Erythroblast (primary cell): ENCODE measurements around the gene ZMAT3.
"Not testable (repeated sequence)": the region's sequence is repeated elsewhere in the genome, so short reads cannot be mapped to it uniquely, and the experiment has no call there.

Experiments used
- DNase-seq, 2 experiments: peaks; one replicate each; lab custom pipeline; 2025; lab: John Stamatoyannopoulos, UW
- GATA1 ChIP-seq: IDR thresholded peaks from 2 replicates; pipeline ENCODE4 v1.6.1; 2011; ENCODE audit warnings: low read depth, mild to moderate bottlenecking, control low read depth, low read length, moderate library complexity
- POLR2A ChIP-seq: IDR thresholded peaks from 2 replicates; pipeline ENCODE4 v1.6.1; 2011; ENCODE audit warnings: mild to moderate bottlenecking, low read length

Gene ZMAT3

GRCh38 chr3:179071323-179072099, at the start of gene ZMAT3:
ZMAT3 (minus strand) TSS chr3:179071809; CDS start chr3:179067752, 4,057 bp downstream.
- peak; percentile 81 to 86 for DNase-seq
- TF ChIP-seq GATA1 = no peak
- TF ChIP-seq POLR2A = peak; percentile 84

GRCh38 chr3:179116816-179117215, 45.2 kb upstream of the ZMAT3 start:
- TF ChIP-seq GATA1 (no peak), POLR2A (no peak)
- DNase-seq = no peak

GRCh38 chr3:179115444-179115843, 43.8 kb upstream of the ZMAT3 start:
- not testable (repeated sequence) for DNase-seq

GRCh38 chr3:179113903-179114302, 42.3 kb upstream of the ZMAT3 start:
- TF ChIP-seq POLR2A (no peak), GATA1 (no peak)
- no peak for DNase-seq

- DNase-seq = no peak
- TF ChIP-seq GATA1 (no peak), POLR2A (no peak)
Observed at GRCh38 chr3:179108086-179108485, 36.5 kb upstream of the ZMAT3 start.

GRCh38 chr3:179107617-179108016, 36.0 kb upstream of the ZMAT3 start:
- TF ChIP-seq GATA1 (no peak), POLR2A (no peak)
- no peak for DNase-seq

- TF ChIP-seq GATA1 (no peak), POLR2A (no peak)
- no peak for DNase-seq
Observed at GRCh38 chr3:179105881-179106280, 34.3 kb upstream of the ZMAT3 start.

- DNase-seq = peak; percentile 43 to 51
- TF ChIP-seq POLR2A = no peak
- no peak for TF ChIP-seq GATA1
Observed at GRCh38 chr3:179100652-179101051, 29.0 kb upstream of the ZMAT3 start.

GRCh38 chr3:179098388-179099077, 26.9 kb upstream of the ZMAT3 start:
- DNase-seq = no peak
- TF ChIP-seq POLR2A (no peak), GATA1 (no peak)

- no peak for DNase-seq
- TF ChIP-seq GATA1 (no peak), POLR2A (no peak)
Observed at GRCh38 chr3:179093807-179094206, 22.2 kb upstream of the ZMAT3 start.

GRCh38 chr3:179091113-179091512, 19.5 kb upstream of the ZMAT3 start:
- no peak for DNase-seq
- no peak for TF ChIP-seq POLR2A
- no peak for TF ChIP-seq GATA1

- DNase-seq = peak; percentile 14 to 22
Observed at GRCh38 chr3:179088306-179088705, 16.7 kb upstream of the ZMAT3 start.

GRCh38 chr3:179083977-179084376, 12.4 kb upstream of the ZMAT3 start:
- no peak for TF ChIP-seq POLR2A
- no peak for TF ChIP-seq GATA1
- DNase-seq = no peak

More at GRCh38 chr3:179088306-179088705, 16.7 kb upstream of the ZMAT3 start:
- no peak for TF ChIP-seq POLR2A
- TF ChIP-seq GATA1 = no peak

- TF ChIP-seq GATA1 (no peak), POLR2A (no peak)
- DNase-seq = no peak
Observed at GRCh38 chr3:179082416-179082815, 10.8 kb upstream of the ZMAT3 start.

GRCh38 chr3:179081885-179082284, 10.3 kb upstream of the ZMAT3 start:
- no peak for TF ChIP-seq POLR2A
- no peak for DNase-seq
